HepG2 (cell line): ENCODE data around the gene CYP2W1. TPM values are rescaled to one million over a fixed set of nuclear protein-coding genes. Genes with fewer than 3 reads are reported as not detected.

Experiments
- CENPT ChIP-seq: sonication (generic); formaldehyde crosslinking; IDR thresholded peaks from 2 replicates; pipeline ENCODE4 v1.8.0; 2022; ENCODE audit warnings: low read depth, mild to moderate bottlenecking, moderate library complexity, missing genetic modification reagents
- CSRNP1 ChIP-seq: sonication (generic); formaldehyde crosslinking; IDR thresholded peaks from 2 replicates; pipeline ENCODE4 v1.8.1; 2023; ENCODE audit warnings: mild to moderate bottlenecking, missing genetic modification reagents
- GABPB1 ChIP-seq: IDR thresholded peaks from 2 replicates; pipeline ENCODE4 v1.6.1; 2016; ENCODE audit warnings: mild to moderate bottlenecking, missing genetic modification reagents, moderate library complexity, missing compliant biosample characterization
- HMGXB4 ChIP-seq, 2 experiments: sonication (generic) in 1 of 2; formaldehyde crosslinking in 1 of 2; IDR thresholded peaks; 2 replicates each; pipeline versions ENCODE4 v1.4.0 to v1.6.1; 2018 to 2020; ENCODE audit warnings: missing genetic modification reagents in 2 of 2, borderline replicate concordance in 1 of 2, low read depth in 1 of 2, mild to moderate bottlenecking in 1 of 2, missing biosample characterization in 1 of 2
- KMT2A ChIP-seq: sonication (generic); formaldehyde crosslinking; IDR thresholded peaks from 2 replicates; pipeline ENCODE4 v1.4.0; 2020; ENCODE audit warnings: missing genetic modification reagents
- LCORL ChIP-seq, 2 experiments: fragments of 450-650 bp in 1 of 2; sonication (generic) in 1 of 2; formaldehyde crosslinking in 1 of 2; IDR thresholded peaks; 2 replicates each; pipeline versions ENCODE4 v1.5.0 to v1.6.1; 2017 to 2020; ENCODE audit warnings: antibody characterized with exemption in 1 of 2, missing genetic modification reagents in 1 of 2
- PCBP2 ChIP-seq: fragments of 200-400 bp; formaldehyde crosslinking; optimal IDR thresholded peaks from 2 replicates; pipeline ENCODE3; 2018; ENCODE audit warnings: low read length, low read depth; ENCODE audit not compliant: poor library complexity, severe bottlenecking
- SIX1 ChIP-seq: sonication (generic); formaldehyde crosslinking; IDR thresholded peaks from 2 replicates; pipeline ENCODE4 v1.4.0; 2020; ENCODE audit warnings: missing genetic modification reagents, borderline replicate concordance
- SRY ChIP-seq: sonication (generic); formaldehyde crosslinking; IDR thresholded peaks from 2 replicates; pipeline ENCODE4 v1.8.0; 2022; ENCODE audit warnings: mild to moderate bottlenecking, missing genetic modification reagents
- TERF1 ChIP-seq: sonication (generic); formaldehyde crosslinking; IDR thresholded peaks from 2 replicates; pipeline ENCODE4 v1.8.0; 2022; ENCODE audit warnings: mild to moderate bottlenecking, missing genetic modification reagents, moderate library complexity
- ZBED4 ChIP-seq: sonication (generic); formaldehyde crosslinking; IDR thresholded peaks from 2 replicates; pipeline ENCODE4 v1.4.0; 2020; ENCODE audit warnings: missing genetic modification reagents, borderline replicate concordance
- ZNF414 ChIP-seq: sonication (generic); formaldehyde crosslinking; IDR thresholded peaks from 2 replicates; pipeline ENCODE4 v1.5.0; 2020; ENCODE audit warnings: missing genetic modification reagents
- ZNF546 ChIP-seq: sonication (generic); formaldehyde crosslinking; conservative IDR thresholded peaks from 2 replicates; pipeline ENCODE4 v1.8.1; 2023; ENCODE audit warnings: mild to moderate bottlenecking, missing genetic modification reagents
- ZNF552 ChIP-seq: sonication (generic); formaldehyde crosslinking; IDR thresholded peaks from 2 replicates; pipeline ENCODE4 v1.9.0; 2022; ENCODE audit warnings: missing genetic modification reagents, mild to moderate bottlenecking, borderline replicate concordance
- polyA plus RNA-seq, 8 experiments: library from polyadenylated mRNA; depleted of rRNA in 3 of 8; stranded (reverse) in 7 of 8; unstranded in 1 of 8; fragments of >200 nt; fragmentation: Illumina TruSeq in 4 of 8; extraction: Trizol in 4 of 8; gene quantifications; 2 replicates each; pipeline versions ENCODE4 v1.2.1 to v1.2.3, GENCODE V29; 2011 to 2016; ENCODE audit warnings: low read depth in 4 of 8, missing spikeins in 1 of 8, mixed read lengths in 1 of 8; ENCODE audit not compliant: insufficient read depth in 1 of 8
- total RNA-seq, 5 experiments: library from RNA; depleted of rRNA; stranded (reverse); fragments of >200 nt; fragmentation: Illumina TruSeq; extraction: Trizol; gene quantifications; 2 replicates each; pipeline ENCODE4 v1.2.3, GENCODE V29; 2016; ENCODE audit warnings: low read depth in 1 of 5
- TF ChIP-seq, protein P1 (sequence below): sonication (generic); formaldehyde crosslinking; IDR thresholded peaks from 2 replicates; pipeline ENCODE4 v1.4.0; 2020; ENCODE audit warnings: low read depth, mild to moderate bottlenecking, missing genetic modification reagents

Gene CYP2W1
- total and polyA plus RNA-seq, 2 of the 13 experiments (the other 11 are each of a cell fraction or from before 2014, with no cell fraction given), result 19.5 to 31.7 TPM

GRCh38 chr7:975702-976473 lies 7.1 kb upstream of the CYP2W1 start (continued):
- TF ChIP-seq CENPT (CRISPR knock-in tag) (no peak), HMGXB4 (CRISPR knock-in tag; IDR thresholded peaks at IDR 0.05; ENCODE audit: borderline replicate concordance in 1 of 2, low read depth in 1 of 2) (0 out of 4 replicates have a peak, but pooled peaks of 1 of the 2 experiments have one; percentile 3), LCORL (IDR thresholded peaks at IDR 0.05) (no peak), LCORL (CRISPR knock-in tag; IDR thresholded peaks at IDR 0.05) (no peak), SRY (CRISPR knock-in tag) (no peak; the same call in 1 of the 2 replicates), ZNF552 (no peak), SIX1 (CRISPR knock-in tag) (no peak), KMT2A (CRISPR knock-in tag) (no peak), ZNF546 (CRISPR knock-in tag) (no peak), ZBED4 (CRISPR knock-in tag) (no peak), PCBP2 (no peak), CSRNP1 (CRISPR knock-in tag) (no peak; the same call in 1 of the 2 replicates), ZNF414 (CRISPR knock-in tag) (no peak), GABPB1 (CRISPR knock-in tag) (no peak), TERF1 (CRISPR knock-in tag) (no peak)
- TF ChIP-seq, protein P1, sequence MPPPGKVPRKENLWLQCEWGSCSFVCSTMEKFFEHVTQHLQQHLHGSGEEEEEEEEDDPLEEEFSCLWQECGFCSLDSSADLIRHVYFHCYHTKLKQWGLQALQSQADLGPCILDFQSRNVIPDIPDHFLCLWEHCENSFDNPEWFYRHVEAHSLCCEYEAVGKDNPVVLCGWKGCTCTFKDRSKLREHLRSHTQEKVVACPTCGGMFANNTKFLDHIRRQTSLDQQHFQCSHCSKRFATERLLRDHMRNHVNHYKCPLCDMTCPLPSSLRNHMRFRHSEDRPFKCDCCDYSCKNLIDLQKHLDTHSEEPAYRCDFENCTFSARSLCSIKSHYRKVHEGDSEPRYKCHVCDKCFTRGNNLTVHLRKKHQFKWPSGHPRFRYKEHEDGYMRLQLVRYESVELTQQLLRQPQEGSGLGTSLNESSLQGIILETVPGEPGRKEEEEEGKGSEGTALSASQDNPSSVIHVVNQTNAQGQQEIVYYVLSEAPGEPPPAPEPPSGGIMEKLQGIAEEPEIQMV (CRISPR knock-in tag), result no peak; the same call in 1 of the 2 replicates
